Liver (tissue), 3 donors: Measurements from ENCODE around the gene RRP8.

Source experiments
- RAD21 ChIP-seq, 2 donors: IDR thresholded peaks; 2 replicates each; pipeline ENCODE4 v1.6.1; 2016; ENCODE audit warnings: antibody characterized with exemption in 2 of 2, mild to moderate bottlenecking in 2 of 2
- TAF1 ChIP-seq: conservative IDR thresholded peaks from 2 replicates; pipeline ENCODE4 v1.6.1; 2016; ENCODE audit warnings: antibody characterized with exemption, mild to moderate bottlenecking
- TF ChIP-seq, protein P1 (sequence below): fragments of 150-350 bp; IDR thresholded peaks from 2 replicates; pipeline ENCODE4 v1.5.1; 2017; ENCODE audit warnings: improper control_type of control experiment, low read depth, low read length; ENCODE audit not compliant: missing input control
- TF ChIP-seq, protein P2 (sequence below): IDR thresholded peaks from 2 replicates; pipeline ENCODE4 v1.6.1; 2016; ENCODE audit warnings: antibody characterized with exemption
- TF ChIP-seq, protein P3 (sequence below): IDR thresholded peaks from 2 replicates; pipeline ENCODE4 v1.6.1; 2016; ENCODE audit warnings: antibody characterized with exemption, mild to moderate bottlenecking
- donor health status: healthy.
- donor health status: healthy.

DNA sequence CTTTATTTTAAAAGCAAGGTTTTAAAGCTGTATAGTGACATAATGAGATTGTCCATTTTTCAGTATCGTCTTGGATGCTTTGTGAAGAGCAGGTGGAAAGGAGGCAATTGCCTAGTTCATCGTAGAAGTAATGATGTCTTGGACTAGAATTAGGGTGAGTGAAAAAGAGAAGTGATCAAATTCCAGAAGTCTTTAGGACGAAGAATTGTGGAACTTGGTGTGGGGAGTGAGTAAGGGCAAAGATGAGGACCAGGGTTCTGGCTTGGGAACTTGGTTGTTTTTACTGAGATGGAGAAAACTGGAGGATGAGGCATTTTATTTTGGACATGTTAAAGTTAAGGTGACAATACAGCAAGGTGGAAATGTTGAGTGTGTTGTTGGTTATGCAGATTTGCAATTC is 1.4 kb upstream of the RRP8 start:
- TF ChIP-seq, protein P1, sequence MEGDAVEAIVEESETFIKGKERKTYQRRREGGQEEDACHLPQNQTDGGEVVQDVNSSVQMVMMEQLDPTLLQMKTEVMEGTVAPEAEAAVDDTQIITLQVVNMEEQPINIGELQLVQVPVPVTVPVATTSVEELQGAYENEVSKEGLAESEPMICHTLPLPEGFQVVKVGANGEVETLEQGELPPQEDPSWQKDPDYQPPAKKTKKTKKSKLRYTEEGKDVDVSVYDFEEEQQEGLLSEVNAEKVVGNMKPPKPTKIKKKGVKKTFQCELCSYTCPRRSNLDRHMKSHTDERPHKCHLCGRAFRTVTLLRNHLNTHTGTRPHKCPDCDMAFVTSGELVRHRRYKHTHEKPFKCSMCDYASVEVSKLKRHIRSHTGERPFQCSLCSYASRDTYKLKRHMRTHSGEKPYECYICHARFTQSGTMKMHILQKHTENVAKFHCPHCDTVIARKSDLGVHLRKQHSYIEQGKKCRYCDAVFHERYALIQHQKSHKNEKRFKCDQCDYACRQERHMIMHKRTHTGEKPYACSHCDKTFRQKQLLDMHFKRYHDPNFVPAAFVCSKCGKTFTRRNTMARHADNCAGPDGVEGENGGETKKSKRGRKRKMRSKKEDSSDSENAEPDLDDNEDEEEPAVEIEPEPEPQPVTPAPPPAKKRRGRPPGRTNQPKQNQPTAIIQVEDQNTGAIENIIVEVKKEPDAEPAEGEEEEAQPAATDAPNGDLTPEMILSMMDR: no peak
- TF ChIP-seq RAD21 (IDR thresholded peaks at IDR 0.05): no peak
- TF ChIP-seq, protein P2, sequence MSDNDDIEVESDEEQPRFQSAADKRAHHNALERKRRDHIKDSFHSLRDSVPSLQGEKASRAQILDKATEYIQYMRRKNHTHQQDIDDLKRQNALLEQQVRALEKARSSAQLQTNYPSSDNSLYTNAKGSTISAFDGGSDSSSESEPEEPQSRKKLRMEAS: no peak
- TF ChIP-seq, protein P3, sequence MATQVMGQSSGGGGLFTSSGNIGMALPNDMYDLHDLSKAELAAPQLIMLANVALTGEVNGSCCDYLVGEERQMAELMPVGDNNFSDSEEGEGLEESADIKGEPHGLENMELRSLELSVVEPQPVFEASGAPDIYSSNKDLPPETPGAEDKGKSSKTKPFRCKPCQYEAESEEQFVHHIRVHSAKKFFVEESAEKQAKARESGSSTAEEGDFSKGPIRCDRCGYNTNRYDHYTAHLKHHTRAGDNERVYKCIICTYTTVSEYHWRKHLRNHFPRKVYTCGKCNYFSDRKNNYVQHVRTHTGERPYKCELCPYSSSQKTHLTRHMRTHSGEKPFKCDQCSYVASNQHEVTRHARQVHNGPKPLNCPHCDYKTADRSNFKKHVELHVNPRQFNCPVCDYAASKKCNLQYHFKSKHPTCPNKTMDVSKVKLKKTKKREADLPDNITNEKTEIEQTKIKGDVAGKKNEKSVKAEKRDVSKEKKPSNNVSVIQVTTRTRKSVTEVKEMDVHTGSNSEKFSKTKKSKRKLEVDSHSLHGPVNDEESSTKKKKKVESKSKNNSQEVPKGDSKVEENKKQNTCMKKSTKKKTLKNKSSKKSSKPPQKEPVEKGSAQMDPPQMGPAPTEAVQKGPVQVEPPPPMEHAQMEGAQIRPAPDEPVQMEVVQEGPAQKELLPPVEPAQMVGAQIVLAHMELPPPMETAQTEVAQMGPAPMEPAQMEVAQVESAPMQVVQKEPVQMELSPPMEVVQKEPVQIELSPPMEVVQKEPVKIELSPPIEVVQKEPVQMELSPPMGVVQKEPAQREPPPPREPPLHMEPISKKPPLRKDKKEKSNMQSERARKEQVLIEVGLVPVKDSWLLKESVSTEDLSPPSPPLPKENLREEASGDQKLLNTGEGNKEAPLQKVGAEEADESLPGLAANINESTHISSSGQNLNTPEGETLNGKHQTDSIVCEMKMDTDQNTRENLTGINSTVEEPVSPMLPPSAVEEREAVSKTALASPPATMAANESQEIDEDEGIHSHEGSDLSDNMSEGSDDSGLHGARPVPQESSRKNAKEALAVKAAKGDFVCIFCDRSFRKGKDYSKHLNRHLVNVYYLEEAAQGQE: no peak
- TF ChIP-seq TAF1: no peak
